BE2C (cell line): ENCODE measurements around the gene PAN2.
"Not testable (repeated sequence)": the region's sequence is repeated elsewhere in the genome, so short reads cannot be mapped to it uniquely, and the experiment has no call there.

ENCODE experiments used
- DNase-seq: peaks from one replicate; pipeline ENCODE4 v3.0.0-alpha.2; 2020
- H3K27me3 ChIP-seq: fragments of 250-450 bp; sonication (Bioruptor Pico); 2 replicates; pipeline ENCODE4 v1.5.1; 2020; ENCODE audit warnings: mild to moderate bottlenecking
- H3K36me3 ChIP-seq: fragments of 250-450 bp; sonication (Bioruptor Pico); 2 replicates; pipeline ENCODE4 v1.5.1; 2020; ENCODE audit warnings: mild to moderate bottlenecking
- H3K4me1 ChIP-seq: fragments of 250-450 bp; sonication (Bioruptor Pico); 2 replicates; pipeline ENCODE4 v1.5.1; 2020
- H3K4me3 ChIP-seq: 2 replicates; pipeline ENCODE4 v1.5.1; 2011; ENCODE audit warnings: low read depth, low read length
- H3K9me3 ChIP-seq: fragments of 250-450 bp; sonication (Bioruptor Pico); 2 replicates; pipeline ENCODE4 v1.5.1; 2020
- TF ChIP-seq, protein P1 (sequence below): IDR thresholded peaks from 2 replicates; pipeline ENCODE4 v1.5.1; 2012; ENCODE audit warnings: mild to moderate bottlenecking, low read depth, low read length

PAN2 gene

DNA sequence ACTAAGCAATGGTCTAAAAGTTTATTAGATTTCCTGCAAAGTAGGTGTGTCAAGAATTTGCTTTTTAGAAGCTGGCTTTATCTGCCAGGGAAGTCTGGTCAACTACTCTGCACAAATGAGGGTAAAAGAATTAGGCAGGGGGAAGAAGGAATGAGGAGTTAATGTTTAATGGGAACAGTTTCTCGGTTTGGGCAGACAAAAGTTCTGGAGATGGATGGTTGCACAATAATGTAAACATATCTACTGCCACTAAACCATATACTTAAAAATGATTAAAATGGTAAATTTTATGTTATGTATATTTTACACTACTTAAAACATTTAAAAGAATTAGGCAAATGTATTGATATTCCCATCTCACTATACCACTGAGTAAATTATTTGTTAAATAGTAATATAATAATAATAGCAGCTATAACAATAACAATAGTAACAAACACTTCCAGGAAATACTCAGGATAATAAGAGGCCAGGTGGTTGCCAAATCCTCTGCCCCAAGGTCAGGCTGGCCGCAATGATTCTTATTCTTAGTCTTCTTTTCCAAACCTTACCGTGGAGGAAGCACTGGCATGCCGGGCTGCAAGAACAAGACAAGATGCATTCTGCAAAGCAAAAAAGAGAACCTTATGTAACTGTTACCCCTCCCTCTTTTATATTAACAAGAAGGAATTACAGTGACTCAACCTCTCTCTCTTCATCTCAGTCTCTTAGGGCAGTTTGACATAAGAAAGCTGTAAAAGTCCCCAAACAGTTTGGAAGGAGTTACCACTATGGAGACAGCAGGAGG lies 47.6 kb downstream of the PAN2 start:
- DNase-seq, result no peak
- TF ChIP-seq, protein P1, sequence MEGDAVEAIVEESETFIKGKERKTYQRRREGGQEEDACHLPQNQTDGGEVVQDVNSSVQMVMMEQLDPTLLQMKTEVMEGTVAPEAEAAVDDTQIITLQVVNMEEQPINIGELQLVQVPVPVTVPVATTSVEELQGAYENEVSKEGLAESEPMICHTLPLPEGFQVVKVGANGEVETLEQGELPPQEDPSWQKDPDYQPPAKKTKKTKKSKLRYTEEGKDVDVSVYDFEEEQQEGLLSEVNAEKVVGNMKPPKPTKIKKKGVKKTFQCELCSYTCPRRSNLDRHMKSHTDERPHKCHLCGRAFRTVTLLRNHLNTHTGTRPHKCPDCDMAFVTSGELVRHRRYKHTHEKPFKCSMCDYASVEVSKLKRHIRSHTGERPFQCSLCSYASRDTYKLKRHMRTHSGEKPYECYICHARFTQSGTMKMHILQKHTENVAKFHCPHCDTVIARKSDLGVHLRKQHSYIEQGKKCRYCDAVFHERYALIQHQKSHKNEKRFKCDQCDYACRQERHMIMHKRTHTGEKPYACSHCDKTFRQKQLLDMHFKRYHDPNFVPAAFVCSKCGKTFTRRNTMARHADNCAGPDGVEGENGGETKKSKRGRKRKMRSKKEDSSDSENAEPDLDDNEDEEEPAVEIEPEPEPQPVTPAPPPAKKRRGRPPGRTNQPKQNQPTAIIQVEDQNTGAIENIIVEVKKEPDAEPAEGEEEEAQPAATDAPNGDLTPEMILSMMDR, result no peak
- H3K9me3 ChIP-seq, result no peaks in the 10 kb centered on the region; the same call in 1 of the 2 replicates
- no peak overlapping the region for H3K4me3 ChIP-seq
- H3K36me3 ChIP-seq, result peaks cover 81% of the 10 kb centered on the region
- peaks cover 11% of the 10 kb centered on the region for H3K4me1 ChIP-seq
- no peaks in the 10 kb centered on the region for H3K27me3 ChIP-seq

DNA sequence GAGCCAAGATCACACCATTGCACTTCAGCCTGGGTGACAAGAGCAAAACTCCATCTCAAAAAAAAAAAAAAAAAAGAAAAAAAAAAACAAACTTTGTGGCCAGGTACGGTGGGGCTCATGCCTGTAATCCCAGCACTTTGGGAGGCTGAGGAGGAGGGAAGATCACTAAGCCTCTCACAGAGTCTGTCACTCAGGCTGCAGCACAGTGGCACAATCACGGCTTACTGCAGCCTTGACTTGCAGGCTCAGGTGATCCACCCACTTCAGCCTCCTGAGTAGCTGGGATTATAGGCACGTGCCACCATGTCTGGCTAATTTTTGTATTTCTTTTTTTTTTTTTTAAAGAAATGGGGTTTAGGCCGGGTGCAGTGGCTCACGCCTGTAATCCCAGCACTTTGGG lies 49.5 kb downstream of the PAN2 start:
- H3K9me3 ChIP-seq, DNase-seq, H3K27me3 ChIP-seq, H3K4me1 ChIP-seq, H3K4me3 ChIP-seq: not testable (repeated sequence)
- peaks cover 82% of the 10 kb centered on the region for H3K36me3 ChIP-seq

DNA sequence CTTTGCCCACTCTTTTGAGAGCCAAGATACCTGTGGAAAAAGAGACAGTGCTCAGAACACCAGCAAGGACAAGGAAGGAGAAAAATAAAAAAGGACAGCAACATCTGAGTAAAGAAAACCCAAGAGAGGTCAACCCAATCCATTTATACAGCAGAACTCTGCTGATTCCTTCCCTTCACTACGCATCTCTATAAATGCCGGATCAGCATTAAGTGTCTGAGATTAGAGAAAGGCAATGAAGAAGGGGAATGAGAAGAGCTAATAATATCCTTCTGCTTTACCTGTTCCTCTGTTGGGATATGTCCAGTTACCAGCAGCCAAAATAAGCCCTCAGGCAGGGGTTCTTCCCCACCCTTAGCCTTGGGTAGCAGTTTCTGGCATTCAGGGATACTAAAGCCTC lies 51.2 kb downstream of the PAN2 start:
- TF ChIP-seq, protein P1, result no peak
- Histone ChIP-seq H3K4me3 (no peak overlapping the region), H3K4me1 (peaks cover 1% of the 10 kb centered on the region; the same call in 1 of the 2 replicates), H3K27me3 (no peaks in the 10 kb centered on the region), H3K9me3 (no peaks in the 10 kb centered on the region; the same call in 1 of the 2 replicates), H3K36me3 (peaks cover 93% of the 10 kb centered on the region)
- no peak for DNase-seq

DNA sequence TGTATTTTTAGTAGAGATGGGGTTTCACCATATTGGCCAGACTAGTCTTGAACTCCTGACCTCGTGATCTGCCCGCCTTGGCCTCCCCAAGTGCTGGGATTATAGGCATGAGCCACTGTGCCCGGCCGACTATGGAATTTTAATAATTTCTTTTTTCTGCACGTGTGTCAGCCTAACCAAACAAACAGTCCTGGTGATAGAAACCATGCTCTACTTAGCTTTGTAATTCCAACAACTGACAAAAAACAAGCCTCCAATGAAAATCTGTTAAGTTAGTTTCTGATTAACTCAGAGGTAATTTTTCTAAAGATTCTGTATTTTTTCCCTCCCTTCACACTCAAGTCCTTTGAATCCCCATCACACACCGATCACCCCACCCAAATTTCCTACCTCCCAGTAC lies 51.8 kb downstream of the PAN2 start:
- Histone ChIP-seq H3K4me3 (no peak overlapping the region), H3K27me3 (no peaks in the 10 kb centered on the region), H3K9me3 (no peaks in the 10 kb centered on the region; the same call in 1 of the 2 replicates), H3K36me3 (peaks cover 96% of the 10 kb centered on the region), H3K4me1 (no peaks in the 10 kb centered on the region)
- DNase-seq, result no peak
- TF ChIP-seq, protein P1, result no peak

DNA sequence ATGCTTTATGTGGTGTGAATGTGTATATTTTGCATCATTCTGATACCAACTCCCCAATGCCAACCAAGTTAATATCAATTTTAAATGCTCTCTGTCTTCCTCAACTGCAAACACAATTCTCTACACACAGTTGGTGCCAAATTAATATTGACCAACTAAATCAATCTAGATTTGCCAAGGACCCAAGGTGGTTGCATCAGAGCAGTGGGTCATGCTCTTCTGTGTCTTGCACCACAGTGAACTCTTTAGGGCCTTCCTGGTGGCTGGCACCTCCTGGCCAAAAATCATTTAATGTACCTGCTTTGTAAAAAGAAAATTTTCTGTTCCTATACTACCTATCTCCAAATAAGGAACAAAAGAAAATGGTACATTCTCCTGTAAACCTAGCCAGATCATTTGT lies 53.0 kb downstream of the PAN2 start:
- TF ChIP-seq, protein P1, result no peak
- DNase-seq, result no peak
- Histone ChIP-seq H3K4me1 (no peaks in the 10 kb centered on the region), H3K27me3 (no peaks in the 10 kb centered on the region), H3K4me3 (no peak overlapping the region), H3K9me3 (no peaks in the 10 kb centered on the region; the same call in 1 of the 2 replicates), H3K36me3 (peaks cover 95% of the 10 kb centered on the region)

DNA sequence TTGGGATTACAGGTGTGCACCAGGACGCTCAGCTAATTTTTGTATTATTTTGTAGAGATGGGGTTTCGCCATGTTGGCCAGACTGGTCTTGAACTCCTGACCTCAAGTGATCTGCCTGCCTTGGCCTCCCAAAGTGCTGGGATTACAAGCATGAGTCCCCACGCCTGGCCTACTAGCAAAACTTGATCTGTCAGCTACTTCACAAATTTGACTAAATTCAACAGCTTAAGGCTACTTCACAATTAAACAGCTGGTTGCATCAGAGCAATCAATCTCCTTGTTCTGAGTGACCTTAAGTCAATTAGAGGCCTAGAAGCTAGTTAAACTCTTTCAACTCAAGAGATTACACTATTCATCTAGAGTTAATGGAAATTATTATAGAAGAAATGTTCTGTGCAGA lies 54.9 kb downstream of the PAN2 start:
- Histone ChIP-seq H3K9me3 (no peaks in the 10 kb centered on the region; the same call in 1 of the 2 replicates), H3K27me3 (no peaks in the 10 kb centered on the region), H3K36me3 (peaks cover 98% of the 10 kb centered on the region), H3K4me3 (no peak overlapping the region), H3K4me1 (no peaks in the 10 kb centered on the region)
- no peak for DNase-seq
- TF ChIP-seq, protein P1, result no peak
